ENCODE measurements around the gene SCD5.

SCD5 gene

DNA sequence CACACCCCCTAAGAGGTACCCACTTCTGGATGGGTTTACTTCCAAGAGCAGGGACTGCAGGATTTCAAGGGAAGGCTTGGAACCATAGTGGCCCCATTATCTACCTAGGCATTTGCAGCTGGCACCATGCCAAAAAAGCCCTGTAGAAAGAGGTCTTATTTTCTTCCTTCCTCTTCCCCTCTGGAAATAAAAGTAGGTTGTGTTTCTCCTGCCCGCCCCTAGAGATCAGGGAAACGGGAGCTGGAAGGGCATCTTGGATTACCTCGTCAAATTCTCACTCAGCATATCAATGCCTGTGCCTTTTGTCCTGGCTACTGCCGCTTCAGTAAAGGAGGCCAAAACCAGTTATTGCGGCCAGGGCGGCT, 1.6 kb downstream of the SCD5 start:
- DNase-seq (ENCODE audit: low read depth) = no peak

DNA sequence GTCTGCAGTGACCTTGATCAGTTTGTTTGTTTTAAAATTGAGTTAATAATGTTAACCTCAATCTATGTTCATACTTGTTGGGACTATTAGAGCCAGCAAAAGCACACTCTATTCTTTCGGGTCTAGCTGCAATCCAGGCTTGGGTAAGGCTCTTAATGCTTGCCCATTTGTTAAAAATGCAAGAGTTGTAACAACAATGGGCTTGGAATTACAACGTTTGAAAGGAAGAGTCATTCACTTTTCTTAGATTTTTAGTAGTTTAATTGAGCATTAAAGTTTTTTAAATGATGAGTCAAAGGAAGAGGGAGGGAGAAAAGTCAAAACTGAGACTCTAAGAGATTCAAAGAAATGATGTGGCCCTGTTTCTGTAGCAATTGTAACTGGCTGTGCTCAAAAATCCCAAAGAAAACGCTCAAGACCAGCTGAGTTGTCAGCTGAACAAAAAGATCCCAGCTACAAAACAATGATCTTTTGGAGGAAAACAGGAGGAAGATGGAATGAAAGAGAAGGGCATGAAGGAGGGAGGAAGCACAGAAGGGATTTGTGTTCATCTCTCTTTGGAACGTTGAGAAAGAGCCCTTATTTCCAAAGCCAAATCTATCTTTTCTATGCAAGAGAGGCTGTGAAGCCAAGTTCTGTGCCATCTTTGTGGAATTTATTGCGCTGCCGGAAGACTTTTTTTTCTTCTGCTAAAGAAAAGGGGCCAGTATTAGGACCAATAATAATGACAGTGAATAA, 5.5 kb downstream of the SCD5 start:
- no peak for DNase-seq (ENCODE audit: low read depth)

DNA sequence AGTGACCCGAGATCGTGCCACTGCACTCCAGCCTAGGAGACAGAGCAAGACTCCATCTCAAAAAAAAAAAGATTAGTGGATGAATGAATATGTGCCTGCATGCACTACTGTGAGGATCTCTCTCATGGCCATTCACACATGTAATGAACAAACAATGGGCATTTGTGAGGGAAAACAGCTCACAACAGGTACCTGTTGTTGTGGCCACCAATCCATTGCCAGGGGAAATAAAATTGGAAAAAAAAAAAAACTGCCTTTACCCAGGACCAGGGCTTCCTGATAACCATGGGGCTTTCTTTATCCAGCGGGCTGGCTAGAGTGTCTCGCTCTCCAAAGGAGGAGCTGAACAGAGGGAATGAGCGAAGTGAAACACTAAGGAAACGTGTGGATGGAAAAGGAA, 7.4 kb downstream of the SCD5 start:
- no peak for DNase-seq (ENCODE audit: low read depth)

DNA sequence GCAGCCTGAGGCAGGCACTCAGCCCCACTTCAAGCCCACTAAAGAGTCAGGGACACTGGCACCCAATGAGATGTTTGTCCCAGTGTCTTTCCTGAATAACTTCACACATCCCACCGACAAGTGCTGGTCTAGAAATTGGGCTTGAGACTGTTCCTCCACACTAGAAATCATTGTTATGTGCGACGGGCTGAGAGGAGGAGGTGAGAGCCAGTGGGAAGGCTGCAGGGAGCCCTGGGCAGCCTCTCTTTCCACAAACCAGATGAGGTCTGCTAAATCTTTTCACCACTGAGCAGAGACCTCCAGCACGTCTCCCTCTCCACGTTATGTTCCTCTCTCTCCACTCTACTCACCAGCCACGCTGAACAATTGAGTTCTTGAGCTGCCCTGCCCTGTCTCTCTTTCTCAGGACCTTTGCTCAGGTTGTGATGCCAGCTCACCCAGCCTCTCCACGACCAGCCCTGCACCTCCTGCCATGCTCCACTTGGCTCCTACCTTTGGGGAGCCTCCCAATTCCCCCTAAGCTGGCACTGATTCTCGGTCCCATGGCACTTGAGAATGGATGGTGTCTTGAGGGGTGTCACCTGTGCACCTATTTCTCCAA, 8.4 kb downstream of the SCD5 start:
- no peak for DNase-seq (ENCODE audit: low read depth)

DNA sequence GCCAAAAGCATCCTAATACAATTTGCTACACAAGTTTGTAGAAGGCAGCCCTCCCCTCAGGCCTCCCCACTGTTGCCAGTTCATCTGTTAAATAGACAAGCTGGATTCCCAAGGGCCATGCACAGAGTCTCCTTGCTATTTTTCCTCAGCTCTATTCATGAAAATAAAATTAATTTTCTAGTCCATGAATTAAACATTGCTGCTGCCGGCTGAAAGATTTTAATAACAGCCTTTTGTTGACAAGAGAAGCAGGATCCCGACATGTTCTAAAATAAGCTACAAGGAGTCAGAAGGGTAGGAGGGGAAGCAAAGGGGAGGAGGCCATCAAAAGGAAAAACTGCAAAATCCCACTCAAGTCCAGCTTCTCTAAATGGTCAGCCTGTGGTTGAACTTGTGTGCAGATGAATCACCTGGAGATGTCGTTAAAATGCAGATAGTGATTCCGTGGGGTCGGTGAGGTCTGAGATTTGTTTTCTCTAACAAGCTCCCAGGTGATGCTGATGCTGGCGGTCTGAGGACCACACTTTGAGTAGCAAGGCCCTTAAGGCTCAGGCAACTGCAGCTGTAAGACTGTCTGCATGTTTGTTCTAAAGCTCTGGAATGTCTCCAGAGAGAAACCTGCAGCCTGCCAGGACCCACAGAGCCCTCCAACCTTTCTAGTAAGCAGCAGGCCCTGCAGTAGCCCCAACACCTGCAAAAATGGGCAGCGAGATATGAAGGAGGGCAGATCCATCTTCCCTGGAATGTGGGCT, 9.4 kb downstream of the SCD5 start:
- DNase-seq (ENCODE audit: low read depth) = no peak

DNA sequence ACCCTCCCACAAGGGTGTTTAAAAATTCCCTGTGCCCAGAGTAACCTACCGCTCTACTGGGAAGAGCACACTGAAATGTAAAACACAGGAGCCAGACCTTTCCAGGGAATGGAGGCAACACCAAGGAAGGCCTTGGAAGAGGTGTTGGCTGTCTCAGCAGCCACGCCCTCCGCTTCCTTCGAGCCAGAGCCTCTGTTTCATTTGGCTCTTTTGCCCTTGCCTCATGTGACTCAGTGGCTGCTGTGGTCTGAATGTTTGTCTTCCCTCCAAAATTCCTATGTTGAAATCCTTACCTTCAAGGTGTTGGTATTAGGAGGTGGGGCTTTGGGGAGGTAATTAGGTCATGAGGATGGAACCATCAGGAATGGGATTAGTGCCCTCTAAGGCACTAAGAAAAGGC, 11.3 kb downstream of the SCD5 start:
- no peak for DNase-seq (ENCODE audit: low read depth)

DNA sequence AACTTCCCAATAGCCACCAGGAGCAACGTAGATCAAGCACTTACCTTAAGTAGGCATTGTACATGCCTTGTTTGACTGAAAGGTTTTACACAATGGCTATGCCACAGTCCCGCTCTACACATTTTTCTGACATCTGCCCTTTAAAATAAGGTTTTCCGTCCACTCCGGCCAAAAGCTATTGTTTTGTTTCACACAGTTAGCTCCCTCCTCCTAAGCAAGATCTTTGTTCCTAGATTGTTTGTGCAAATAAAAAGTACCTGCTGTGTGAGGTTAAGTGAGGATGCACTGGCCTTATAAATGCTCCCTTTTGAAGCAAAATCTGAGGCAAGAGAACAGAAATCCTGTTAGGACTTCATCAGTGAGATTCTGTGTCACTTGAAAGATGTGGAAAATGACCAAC, 11.8 kb downstream of the SCD5 start:
- DNase-seq (ENCODE audit: low read depth) = no peak

DNA sequence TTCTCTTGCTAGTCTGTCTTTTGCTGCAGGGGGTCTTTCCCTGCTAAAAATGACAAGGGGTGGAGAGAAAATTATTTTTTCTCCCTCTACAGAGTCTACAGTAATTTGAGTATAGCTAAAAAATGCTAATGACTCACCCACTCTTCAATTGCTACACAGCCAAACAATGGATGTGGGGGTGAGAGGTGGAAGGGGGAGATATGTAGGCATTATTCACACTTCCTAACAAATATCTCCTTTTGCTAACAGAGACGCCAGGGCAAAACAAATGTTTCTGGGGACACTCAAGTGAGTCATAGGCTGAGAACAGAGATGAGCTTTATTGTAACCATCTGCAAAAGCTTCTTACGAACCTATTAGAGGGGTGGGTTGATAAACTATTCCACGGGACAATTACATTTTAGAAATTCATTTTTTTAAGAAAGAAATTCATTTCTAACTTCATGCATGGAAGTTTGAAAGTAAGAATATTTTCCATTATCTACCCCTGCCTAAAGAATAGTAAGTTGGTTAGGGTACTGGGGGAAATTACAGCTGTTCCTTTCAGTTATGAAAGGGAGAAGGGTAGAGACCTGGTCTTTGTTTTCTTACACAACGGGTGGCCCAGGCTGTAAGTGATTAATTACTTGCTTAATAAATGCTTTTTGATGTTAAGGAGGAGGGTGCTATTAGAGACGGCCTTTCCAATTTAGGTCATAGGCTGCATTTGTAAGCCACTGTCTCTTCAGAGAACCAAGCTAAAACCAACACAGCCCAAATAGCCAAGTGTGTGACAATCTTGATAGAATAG, 12.8 kb downstream of the SCD5 start:
- no peak for DNase-seq (ENCODE audit: low read depth)

DNA sequence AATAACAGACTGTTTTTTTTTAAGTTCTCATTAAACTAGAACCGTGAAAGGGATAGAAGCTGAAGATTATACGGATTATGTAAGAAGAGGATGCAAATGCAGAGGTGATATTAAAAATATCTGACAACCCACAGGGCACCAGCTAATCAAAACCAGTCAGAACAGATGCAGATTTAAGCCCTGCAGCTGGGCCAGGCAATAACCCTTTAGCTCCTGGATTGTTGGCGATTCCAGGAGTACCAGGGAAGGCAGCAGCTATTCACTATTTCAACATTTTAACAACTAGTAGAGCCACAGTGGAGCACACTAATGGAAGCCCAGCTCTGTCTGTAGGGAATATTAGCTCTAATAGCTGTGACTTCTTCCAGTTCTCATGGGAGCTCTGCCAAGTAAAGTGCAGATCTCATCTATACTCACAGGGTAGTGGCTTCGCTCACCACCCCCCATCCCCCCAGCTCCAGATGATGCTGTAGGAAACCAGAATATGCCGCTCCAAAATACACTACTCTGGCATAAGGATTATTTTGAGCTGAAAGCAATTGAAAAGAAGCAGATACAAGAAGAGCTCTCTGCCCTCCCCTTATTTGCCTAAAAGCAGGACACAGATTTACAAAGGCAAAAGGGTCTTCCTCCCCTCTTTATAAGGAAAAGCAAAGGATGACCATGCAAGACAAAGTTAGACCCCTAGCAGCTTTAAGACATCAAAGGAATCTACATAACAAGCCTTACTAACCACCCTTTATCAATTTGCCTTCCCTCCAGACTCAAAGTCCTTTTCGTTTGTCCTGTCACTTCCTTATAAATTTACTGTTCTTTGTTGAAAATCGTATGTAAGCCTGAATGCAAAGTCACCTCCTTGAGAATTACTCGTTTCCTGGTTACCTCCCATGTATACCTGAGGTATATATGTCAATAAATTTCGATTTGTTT, 13.7 kb downstream of the SCD5 start:
- DNase-seq (ENCODE audit: low read depth) = no peak

DNA sequence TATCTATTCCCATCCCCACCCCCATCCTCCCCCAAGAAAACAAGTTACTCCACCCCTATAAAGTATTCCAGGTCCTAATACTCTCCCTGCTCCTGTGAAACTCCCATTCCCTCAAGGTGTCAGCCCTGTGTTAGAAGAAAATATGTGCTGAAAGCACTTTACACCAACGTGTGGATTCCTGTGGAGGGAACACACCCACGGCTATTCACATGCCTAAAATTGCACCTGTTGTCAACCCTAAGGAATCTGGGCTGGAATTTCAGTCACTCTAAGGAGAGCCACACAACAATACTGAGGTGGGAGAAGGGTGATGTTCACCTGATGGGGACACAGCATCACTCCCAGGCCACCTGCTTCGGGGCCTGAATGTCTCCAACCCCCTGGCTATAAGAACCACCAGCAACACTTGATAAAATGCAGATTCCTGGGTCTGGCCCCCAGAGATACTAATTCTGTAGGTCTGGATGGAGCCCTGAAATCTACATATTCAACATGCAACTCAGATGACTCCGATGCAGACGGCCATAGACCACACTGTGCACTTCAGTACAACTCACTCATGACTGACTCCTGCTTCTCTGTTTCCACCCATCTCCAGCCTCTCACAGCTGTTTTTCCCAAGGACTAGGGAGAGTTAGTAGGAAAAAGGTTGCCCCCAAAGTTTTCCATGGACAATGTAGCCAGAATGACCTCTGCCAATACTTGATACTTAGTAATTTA, 15.8 kb downstream of the SCD5 start:
- DNase-seq (ENCODE audit: low read depth) = no peak

DNA sequence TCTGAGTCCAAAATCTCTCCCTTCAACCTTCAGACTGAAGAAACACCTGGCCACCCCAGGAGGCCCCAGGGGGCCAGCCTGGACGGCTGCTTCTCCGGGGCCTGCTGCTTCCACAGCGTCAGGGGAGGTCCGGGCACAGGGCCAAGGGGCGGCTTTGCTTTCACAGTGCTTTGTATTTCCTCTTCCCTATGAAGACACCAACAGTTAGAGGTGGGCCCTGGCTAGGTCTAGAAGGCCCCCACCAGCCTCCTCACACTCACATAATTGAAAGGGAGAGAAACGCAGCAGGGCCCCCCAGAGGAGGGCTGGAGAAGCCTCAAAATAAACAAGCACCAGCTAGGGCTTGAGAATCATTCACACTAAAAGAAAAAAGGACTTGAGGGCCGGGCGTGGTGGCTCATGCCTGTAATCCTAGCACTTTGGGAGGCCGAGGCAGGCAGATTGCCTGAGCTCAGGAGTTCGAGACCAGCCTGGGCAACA, 17.8 kb downstream of the SCD5 start:
- DNase-seq (ENCODE audit: low read depth) = no peak

DNA sequence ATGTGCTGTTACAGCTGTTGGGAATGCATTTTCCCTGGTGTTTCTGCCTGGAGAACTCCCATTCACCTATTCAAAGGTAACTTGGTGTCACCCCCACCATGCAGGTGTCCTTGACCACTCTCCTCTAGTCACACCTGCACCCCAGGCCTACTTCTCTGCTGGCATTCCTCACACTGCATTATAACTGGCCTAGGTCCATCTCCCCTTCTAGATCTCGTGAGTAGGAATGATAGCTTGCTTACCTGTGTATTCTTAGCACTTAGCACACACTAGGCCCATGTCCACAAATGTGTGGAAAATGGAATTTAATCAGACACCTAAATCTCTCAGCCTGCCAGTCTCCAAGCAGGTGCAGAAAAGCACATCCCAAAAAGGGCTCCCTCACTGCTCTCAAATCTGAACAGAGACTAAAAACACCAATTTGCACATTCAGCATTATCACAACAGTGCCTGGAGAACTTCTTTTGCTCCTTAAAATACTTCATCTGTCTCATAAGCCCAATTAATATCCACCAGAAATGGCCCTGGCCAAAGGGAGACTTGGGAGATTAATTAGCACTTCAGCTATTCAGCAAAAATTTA, 18.3 kb downstream of the SCD5 start:
- DNase-seq (ENCODE audit: low read depth) = no peak

DNA sequence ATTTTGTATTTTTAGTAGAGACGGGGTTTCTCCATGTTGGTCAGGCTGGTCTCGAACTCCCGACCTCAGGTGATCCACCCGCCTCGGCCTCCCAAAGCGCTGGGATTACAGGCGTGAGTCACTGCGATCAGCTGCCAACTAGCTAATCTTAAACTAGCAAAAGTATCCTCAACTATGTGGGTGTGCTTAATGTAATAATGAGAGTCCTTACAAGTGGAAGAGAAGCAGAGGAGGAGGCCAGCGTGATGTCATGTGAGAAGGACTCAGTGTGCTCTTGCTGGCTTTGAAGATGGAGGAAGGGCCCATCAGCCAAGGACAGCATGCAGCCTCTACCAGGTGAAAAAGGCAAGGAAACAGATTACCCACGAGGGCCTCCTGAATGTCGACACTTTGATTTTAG, 19.6 kb downstream of the SCD5 start:
- no peak for DNase-seq (ENCODE audit: low read depth)

DNA sequence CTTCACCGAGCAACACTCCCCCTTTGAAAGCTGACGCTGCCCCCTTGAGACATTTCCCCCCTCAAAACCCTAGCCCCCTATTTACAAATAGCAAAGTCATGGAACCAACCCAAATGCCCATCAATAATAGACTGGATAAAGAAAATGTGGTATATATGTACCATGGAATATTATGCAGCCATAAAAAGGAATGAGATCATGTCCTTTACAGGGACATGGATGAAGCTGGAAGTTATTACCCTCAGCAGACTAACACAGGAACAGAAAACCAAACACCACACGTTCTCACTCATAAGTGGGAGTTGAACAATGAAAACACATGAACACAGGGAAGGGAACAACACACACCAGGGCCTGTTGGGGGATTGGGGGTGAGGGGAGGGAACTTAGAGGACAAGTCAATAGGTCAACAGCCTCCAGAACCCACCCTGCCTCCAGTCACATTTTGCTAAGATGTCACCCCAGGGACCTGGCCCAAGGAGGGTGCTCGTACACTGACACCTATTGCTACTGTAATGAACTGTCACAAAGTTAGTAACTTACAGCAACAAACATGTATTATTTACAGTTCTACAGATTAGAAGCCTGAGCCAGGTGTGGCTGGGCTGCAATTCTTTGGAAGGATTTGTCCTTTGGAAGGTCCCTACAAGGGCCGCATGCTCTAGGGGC, 20.6 kb downstream of the SCD5 start:
- DNase-seq (ENCODE audit: low read depth) = no peak

DNA sequence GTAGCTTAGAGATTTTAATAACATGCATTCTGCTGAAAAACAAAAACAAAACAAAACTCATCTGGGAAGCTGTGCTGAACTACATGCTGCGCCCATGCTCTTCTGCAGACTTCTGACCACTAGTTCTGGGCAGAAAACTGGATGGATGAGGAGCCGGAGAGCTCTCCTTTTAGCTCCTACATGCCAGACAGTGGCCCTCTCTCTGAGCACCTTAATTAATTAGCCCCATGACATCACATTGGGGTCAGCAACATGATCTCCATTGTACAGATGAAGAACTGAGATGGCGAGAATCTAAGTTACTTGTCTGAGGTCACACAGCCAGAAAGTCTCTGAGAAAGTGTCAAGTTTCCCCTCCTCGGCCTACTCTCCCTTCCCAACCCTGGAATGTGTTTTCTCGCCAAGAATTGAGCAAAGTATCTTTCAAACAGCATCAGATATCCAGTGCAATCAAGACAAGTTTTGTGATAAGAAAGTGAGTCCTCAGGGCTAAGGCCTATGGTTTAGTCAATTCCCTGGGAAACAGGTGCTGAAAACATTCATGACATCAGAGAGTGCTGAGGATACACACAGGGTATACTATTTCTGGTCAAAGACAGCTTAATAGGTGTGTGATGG, 21.6 kb downstream of the SCD5 start:
- no peak for DNase-seq (ENCODE audit: low read depth)

DNA sequence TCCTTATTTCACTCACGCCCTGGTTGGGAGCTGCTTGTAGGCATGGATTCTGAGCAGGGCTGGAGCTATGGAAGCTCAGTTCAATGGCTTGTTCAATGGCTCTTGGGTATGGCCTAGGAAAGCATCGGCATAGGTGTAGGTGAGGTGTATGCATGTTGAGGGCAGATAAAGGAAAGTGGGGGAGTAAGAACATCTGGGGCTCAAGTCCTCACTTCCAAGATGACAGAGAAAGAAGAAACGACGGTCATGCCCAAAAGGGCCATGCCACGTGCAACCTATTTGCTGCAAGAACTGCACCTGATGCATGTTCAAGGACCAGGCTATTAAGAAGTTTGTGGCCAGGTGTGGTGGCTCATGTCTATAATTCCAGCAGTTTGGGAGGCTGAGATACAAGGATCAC, 23.4 kb downstream of the SCD5 start:
- DNase-seq (ENCODE audit: low read depth) = no peak

DNA sequence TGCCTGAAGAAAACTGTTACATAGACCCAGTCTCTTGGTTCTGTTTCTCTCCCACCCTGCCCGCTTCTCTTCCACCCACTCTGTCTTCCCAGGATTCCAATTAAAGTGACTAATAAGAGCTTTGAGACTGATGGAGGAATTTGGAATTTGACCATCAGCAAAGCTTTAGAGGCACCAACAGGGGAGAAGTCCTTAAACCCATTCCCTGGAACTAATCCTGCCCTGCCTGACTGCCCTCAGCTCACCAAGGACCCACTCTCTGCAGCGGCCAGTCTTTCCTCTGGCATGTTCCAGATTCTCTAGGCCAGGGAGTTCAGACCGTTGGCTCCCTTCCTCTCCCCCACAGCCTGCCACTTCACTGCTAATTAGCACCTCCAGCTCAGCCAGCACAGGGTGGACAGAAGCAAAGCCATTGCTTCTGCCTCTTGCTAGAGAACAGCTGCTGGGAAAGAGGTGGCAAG, 23.9 kb downstream of the SCD5 start:
- DNase-seq (ENCODE audit: low read depth) = no peak

DNA sequence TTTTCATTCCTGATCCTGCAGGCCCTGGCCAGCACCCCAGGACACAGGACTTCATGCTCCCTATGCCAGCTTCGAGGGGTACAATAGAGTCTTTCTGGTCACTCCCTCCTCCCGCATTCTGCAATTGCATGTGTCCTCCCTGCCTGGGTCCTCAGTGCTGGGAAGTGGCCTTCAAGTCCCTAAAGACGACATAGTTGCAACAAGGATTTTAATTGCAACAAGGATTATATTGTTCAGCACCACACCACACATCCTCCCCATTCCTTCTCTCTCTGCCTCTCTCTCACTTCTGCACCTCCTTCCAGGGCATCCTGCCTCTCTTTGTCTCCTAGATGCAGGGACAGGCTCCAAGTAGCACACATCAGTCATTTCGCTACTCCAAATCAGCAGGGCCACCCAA, 25.5 kb downstream of the SCD5 start:
- DNase-seq (ENCODE audit: low read depth) = no peak

DNA sequence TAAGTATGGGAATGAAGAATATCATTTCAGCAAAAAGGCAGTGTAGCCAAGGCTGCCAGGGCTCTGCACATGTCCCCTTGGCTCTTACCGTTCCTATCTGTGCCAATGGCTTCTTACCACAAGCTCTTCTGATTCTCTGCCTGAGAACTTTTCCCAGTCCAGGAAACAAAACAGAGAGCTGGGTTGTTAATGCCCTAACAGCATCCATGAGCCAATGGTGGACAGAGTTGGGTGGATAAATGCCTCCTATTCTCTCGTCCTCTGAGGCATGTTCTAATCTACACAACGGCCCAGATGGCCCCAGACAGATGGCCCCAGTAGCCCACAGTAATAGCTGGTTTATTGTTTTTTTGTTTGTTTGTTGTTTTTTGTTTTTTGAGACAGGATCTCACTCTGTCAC, 28.0 kb downstream of the SCD5 start:
- no peak for DNase-seq (ENCODE audit: low read depth)

All from stimulated activated CD8-positive, alpha-beta memory T cell treated with anti-CD3 and anti-CD28 coated beads, Interleukin-7, amount 100 ng/mL, for 24 hours (primary cell).